ENCODE data around the gene TMEM248. TPM values are rescaled to one million over a fixed set of nuclear protein-coding genes. Genes with fewer than 3 reads are reported as not detected.

Gene TMEM248
- total and polyA plus RNA-seq, 9 donors, result 51.8 to 118 (median 100) TPM

DNA sequence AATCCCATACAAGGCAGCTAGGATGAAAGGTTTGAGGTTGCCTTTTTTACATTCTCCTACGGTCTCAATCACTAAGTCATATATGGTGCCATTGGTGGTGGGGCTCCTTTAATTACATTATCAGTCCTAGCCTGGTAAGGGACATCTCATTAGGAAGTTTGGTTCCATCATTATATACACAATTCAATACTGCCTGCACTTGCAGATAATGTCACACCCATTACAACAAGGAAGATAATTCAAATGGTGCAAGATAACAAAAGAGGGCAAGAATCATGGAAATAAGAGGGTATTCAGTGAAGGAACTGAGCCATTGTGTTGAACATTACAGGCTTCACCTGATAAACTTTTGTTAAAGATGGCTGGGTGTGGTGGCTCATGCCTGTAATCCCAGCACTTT lies 1.7 kb upstream of the TMEM248 start:
- TF ChIP-seq POLR2A (IDR thresholded peaks at IDR 0.05), result no peak
- no peak for TF ChIP-seq EP300 (IDR thresholded peaks at IDR 0.05)
- TF ChIP-seq, protein P1, sequence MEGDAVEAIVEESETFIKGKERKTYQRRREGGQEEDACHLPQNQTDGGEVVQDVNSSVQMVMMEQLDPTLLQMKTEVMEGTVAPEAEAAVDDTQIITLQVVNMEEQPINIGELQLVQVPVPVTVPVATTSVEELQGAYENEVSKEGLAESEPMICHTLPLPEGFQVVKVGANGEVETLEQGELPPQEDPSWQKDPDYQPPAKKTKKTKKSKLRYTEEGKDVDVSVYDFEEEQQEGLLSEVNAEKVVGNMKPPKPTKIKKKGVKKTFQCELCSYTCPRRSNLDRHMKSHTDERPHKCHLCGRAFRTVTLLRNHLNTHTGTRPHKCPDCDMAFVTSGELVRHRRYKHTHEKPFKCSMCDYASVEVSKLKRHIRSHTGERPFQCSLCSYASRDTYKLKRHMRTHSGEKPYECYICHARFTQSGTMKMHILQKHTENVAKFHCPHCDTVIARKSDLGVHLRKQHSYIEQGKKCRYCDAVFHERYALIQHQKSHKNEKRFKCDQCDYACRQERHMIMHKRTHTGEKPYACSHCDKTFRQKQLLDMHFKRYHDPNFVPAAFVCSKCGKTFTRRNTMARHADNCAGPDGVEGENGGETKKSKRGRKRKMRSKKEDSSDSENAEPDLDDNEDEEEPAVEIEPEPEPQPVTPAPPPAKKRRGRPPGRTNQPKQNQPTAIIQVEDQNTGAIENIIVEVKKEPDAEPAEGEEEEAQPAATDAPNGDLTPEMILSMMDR (IDR thresholded peaks at IDR 0.05), result no peak
- WGBS, 3 donors, result 83 to 88% (median 87%) methylated on average over 1 of the region's 1 CpG

GRCh38 chr7:66919704-66920103 lies 1.3 kb upstream of the TMEM248 start:
- no peak overlapping the region for H3K27ac ChIP-seq
- no peak for DNase-seq
- H3K9me3 ChIP-seq, result no peaks in the 10 kb centered on the region
- intact Hi-C loops (cut with DNase I), result no loop called here
- TF ChIP-seq POLR2A (IDR thresholded peaks at IDR 0.05), result no peak
- TF ChIP-seq EP300 (IDR thresholded peaks at IDR 0.05), result no peak
- TF ChIP-seq, protein P1 (IDR thresholded peaks at IDR 0.05), result no peak
- H3K4me3 ChIP-seq, result no peak overlapping the region
- WGBS, 3 donors, result 96 to 98% (median 97%) methylated on average over 4 of the region's 4 CpGs
- H3K27me3 ChIP-seq, result no peaks in the 10 kb centered on the region
- no peaks in the 10 kb centered on the region for H3K36me3 ChIP-seq
- H3K4me1 ChIP-seq (ENCODE audit: insufficient read depth), result peaks cover 10% of the 10 kb centered on the region

More for the DNA sequence above, 1.7 kb upstream of the TMEM248 start:
- intact Hi-C loops (cut with DNase I), result no loop called here
- no peaks in the 10 kb centered on the region for H3K36me3 ChIP-seq
- H3K4me3 ChIP-seq, result no peak overlapping the region
- no peak for DNase-seq
- H3K27me3 ChIP-seq, result no peaks in the 10 kb centered on the region
- H3K9me3 ChIP-seq, result no peaks in the 10 kb centered on the region
- H3K27ac ChIP-seq, result no peak overlapping the region
- peaks cover 10% of the 10 kb centered on the region for H3K4me1 ChIP-seq (ENCODE audit: insufficient read depth)

DNA sequence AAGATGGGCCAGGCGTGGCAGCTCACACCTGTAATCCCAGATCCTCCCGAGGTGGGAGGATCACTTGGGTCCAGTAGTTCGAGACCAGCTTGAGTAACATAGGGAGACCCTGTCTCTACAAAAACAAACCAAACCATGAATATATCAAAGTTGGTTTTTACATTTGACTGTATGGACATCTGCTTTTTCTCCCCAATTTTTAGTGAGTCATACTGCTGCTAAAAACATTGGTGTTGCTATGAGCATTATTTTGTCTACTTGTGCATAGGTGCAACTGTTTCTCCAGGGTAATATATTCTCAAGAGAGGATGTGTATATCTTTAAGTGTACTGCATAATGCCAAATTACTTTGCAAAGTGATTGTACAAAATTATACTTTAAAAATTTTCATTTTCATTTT lies 769 bp upstream of the TMEM248 start:
- 67 to 81% (median 72%) methylated on average over 3 of the region's 3 CpGs for WGBS, 3 donors
- intact Hi-C loops (cut with DNase I), result no loop called here

GRCh38 chr7:66921396-66921917 lies 432 bp downstream of the TMEM248 start:
- intact Hi-C loops (cut with DNase I), result no loop called here
- WGBS, 3 donors, result 0 to 1% (median 0%) methylated on average over 36 to 47 of the region's 47 CpGs
- peaks cover 10% of the 10 kb centered on the region for H3K4me1 ChIP-seq (ENCODE audit: insufficient read depth)

More for the DNA sequence above, 769 bp upstream of the TMEM248 start:
- no peaks in the 10 kb centered on the region for H3K36me3 ChIP-seq
- H3K4me1 ChIP-seq (ENCODE audit: insufficient read depth), result peaks cover 10% of the 10 kb centered on the region
- no peak for DNase-seq
- no peaks in the 10 kb centered on the region for H3K9me3 ChIP-seq
- no peaks in the 10 kb centered on the region for H3K27me3 ChIP-seq
- TF ChIP-seq, protein P1 (IDR thresholded peaks at IDR 0.05), result no peak
- TF ChIP-seq EP300 (IDR thresholded peaks at IDR 0.05) (no peak), POLR2A (IDR thresholded peaks at IDR 0.05) (no peak)
- H3K4me3 ChIP-seq, result peak overlapping the region; percentile 77
- peak overlapping the region in 1 of 2 donors; percentile 52 for H3K27ac ChIP-seq

More at GRCh38 chr7:66921396-66921917, 432 bp downstream of the TMEM248 start:
- TF ChIP-seq EP300 (IDR thresholded peaks at IDR 0.05), result no peak
- no peak for TF ChIP-seq POLR2A (IDR thresholded peaks at IDR 0.05)
- TF ChIP-seq, protein P1 (IDR thresholded peaks at IDR 0.05), result no peak
- H3K36me3 ChIP-seq, result no peaks in the 10 kb centered on the region
- H3K27ac ChIP-seq, result peak overlapping the region; percentile 14 to 52
- no peaks in the 10 kb centered on the region for H3K9me3 ChIP-seq
- peak overlapping the region; percentile 77 for H3K4me3 ChIP-seq
- peak; percentile 56 to 77 (median 73) for DNase-seq
- H3K27me3 ChIP-seq, result no peaks in the 10 kb centered on the region
